KMS-11 (cell line): ENCODE data around the gene JAML.

ENCODE experiments used
- H2AFZ ChIP-seq: fragments of 200-600 bp; sonication (generic); 2 replicates; pipeline ENCODE4 v1.6.1; 2016; ENCODE audit warnings: antibody characterized with exemption, mixed run types, low read depth
- H3K27ac ChIP-seq: fragments of 200-600 bp; sonication (generic); 2 replicates; pipeline ENCODE4 v1.6.1; 2016; ENCODE audit warnings: mild to moderate bottlenecking, mixed run types
- H3K27me3 ChIP-seq: fragments of 200-600 bp; sonication (generic); 2 replicates; pipeline ENCODE4 v1.6.1; 2017; ENCODE audit warnings: mild to moderate bottlenecking, low read depth, mixed run types, moderate library complexity; ENCODE audit not compliant: insufficient read depth
- H3K36me3 ChIP-seq: fragments of 200-600 bp; sonication (generic); 2 replicates; pipeline ENCODE4 v1.6.1; 2017; ENCODE audit warnings: mild to moderate bottlenecking, mixed run types; ENCODE audit not compliant: insufficient read depth
- H3K4me1 ChIP-seq: fragments of 200-600 bp; sonication (generic); 2 replicates; pipeline ENCODE4 v1.6.1; 2016; ENCODE audit warnings: mild to moderate bottlenecking, low read depth, mixed run types; ENCODE audit not compliant: poor library complexity, severe bottlenecking
- H3K4me2 ChIP-seq: fragments of 200-600 bp; sonication (generic); 2 replicates; pipeline ENCODE4 v1.7.0; 2016; ENCODE audit warnings: mild to moderate bottlenecking, mixed run types
- H3K4me3 ChIP-seq: fragments of 200-600 bp; sonication (generic); IDR thresholded peaks from 2 replicates; pipeline ENCODE4 v1.6.1; 2017; ENCODE audit warnings: low read depth, low read length, mixed read lengths; ENCODE audit not compliant: insufficient read depth
- H3K79me2 ChIP-seq: fragments of 200-600 bp; sonication (generic); 2 replicates; pipeline ENCODE4 v1.6.1; 2016; ENCODE audit warnings: low read depth, mixed run types; ENCODE audit not compliant: insufficient read depth
- H3K9ac ChIP-seq: fragments of 200-600 bp; sonication (generic); 2 replicates; pipeline ENCODE4 v1.6.1; 2016; ENCODE audit warnings: mild to moderate bottlenecking, mixed run types
- H4K20me1 ChIP-seq: fragments of 200-600 bp; sonication (generic); 2 replicates; pipeline ENCODE4 v1.6.1; 2016; ENCODE audit warnings: mild to moderate bottlenecking, mixed run types; ENCODE audit not compliant: insufficient read depth
- CTCF ChIP-seq: fragments of 200-600 bp; sonication (generic); conservative IDR thresholded peaks from 2 replicates; pipeline ENCODE4 v1.6.1; 2017; ENCODE audit warnings: low read depth, mild to moderate bottlenecking, antibody characterized with exemption, low read length, moderate library complexity, mixed read lengths

Gene JAML

GRCh38 chr11:118239509-118240205 is 14.8 kb upstream of the JAML start:
- H3K79me2 ChIP-seq, result no peaks in the 10 kb centered on the region
- H4K20me1 ChIP-seq, result no peaks in the 10 kb centered on the region
- H3K4me3 ChIP-seq, result no peak overlapping the region
- no peak overlapping the region for H2AFZ ChIP-seq
- H3K9ac ChIP-seq, result no peak overlapping the region
- peaks cover 11% of the 10 kb centered on the region for H3K4me1 ChIP-seq
- TF ChIP-seq CTCF, result no peak
- no peaks in the 10 kb centered on the region for H3K36me3 ChIP-seq
- no peak overlapping the region for H3K27ac ChIP-seq
- H3K4me2 ChIP-seq, result no peak overlapping the region
- no peaks in the 10 kb centered on the region for H3K27me3 ChIP-seq

DNA sequence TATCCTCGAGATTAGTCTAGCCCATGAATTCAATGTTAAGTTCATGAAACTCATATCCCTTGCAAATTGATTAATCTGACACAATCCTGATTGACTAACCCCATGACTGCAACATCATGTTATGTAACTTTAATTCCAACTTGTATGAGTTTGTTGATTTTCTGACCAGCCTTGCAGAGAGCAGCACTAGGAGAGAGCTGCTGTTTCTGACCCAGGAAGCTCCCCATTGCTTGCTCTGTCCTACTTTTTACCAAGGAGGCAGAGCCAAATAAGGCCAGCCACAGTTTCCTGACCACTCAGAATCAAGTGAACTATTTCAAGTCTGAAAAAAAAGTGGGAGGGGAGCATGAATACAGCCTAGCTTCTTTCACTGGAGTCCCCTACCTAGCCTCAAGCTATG is 14.1 kb upstream of the JAML start:
- H3K27me3 ChIP-seq, result no peaks in the 10 kb centered on the region
- no peak overlapping the region for H2AFZ ChIP-seq
- H3K4me2 ChIP-seq, result no peak overlapping the region
- H3K4me1 ChIP-seq, result peaks cover 11% of the 10 kb centered on the region
- no peaks in the 10 kb centered on the region for H3K36me3 ChIP-seq
- H3K9ac ChIP-seq, result no peak overlapping the region
- no peaks in the 10 kb centered on the region for H4K20me1 ChIP-seq
- H3K4me3 ChIP-seq, result no peak overlapping the region
- no peak for TF ChIP-seq CTCF
- H3K79me2 ChIP-seq, result no peaks in the 10 kb centered on the region
- H3K27ac ChIP-seq, result no peak overlapping the region

GRCh38 chr11:118238421-118238820 is 13.6 kb upstream of the JAML start:
- Histone ChIP-seq H3K36me3 (no peaks in the 10 kb centered on the region), H2AFZ (no peak overlapping the region), H3K4me3 (no peak overlapping the region), H3K79me2 (no peaks in the 10 kb centered on the region), H3K4me2 (no peak overlapping the region), H3K4me1 (peaks cover 11% of the 10 kb centered on the region), H3K27me3 (no peaks in the 10 kb centered on the region), H3K27ac (no peak overlapping the region), H4K20me1 (no peaks in the 10 kb centered on the region), H3K9ac (no peak overlapping the region)
- no peak for TF ChIP-seq CTCF

DNA sequence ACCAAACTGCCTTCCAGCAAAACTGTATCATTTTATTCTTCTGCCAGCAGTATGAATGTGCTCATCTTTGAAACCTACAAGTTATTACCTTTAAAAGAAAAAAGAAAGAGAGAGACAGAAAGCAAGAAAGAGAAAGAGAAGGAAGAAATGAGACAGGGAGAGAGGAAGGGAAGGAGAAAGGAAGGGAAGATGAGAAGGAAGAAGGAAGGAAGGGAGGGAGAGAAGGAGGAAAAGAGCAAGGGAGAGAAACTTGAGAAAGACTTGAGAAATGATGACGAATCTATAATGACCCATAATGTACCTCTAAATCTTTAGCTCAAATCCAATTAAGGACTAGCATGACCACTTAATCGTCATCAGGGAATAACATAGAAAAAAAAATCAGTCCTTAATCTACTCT is 11.4 kb upstream of the JAML start:
- Histone ChIP-seq H3K36me3 (no peaks in the 10 kb centered on the region), H3K4me1 (peaks cover 5% of the 10 kb centered on the region), H3K4me3 (no peak overlapping the region)

More for the DNA sequence above, 11.4 kb upstream of the JAML start:
- H4K20me1 ChIP-seq, result no peaks in the 10 kb centered on the region
- H3K4me2 ChIP-seq, result no peak overlapping the region
- no peak overlapping the region for H3K9ac ChIP-seq
- no peak overlapping the region for H2AFZ ChIP-seq
- no peak overlapping the region for H3K27ac ChIP-seq
- H3K27me3 ChIP-seq, result no peaks in the 10 kb centered on the region
- no peak for TF ChIP-seq CTCF
- H3K79me2 ChIP-seq, result no peaks in the 10 kb centered on the region
